HepG2 (cell line): ENCODE measurements around the gene SAXO1. TPM values are rescaled to one million over a fixed set of nuclear protein-coding genes. Genes with fewer than 3 reads are reported as not detected.

ENCODE experiments used
- ATAC-seq: fragments of 200-7000 bp; cut with Tn5 transposase; 3 replicates; pipeline ENCODE4 v1.9.1; 2020; ENCODE audit warnings: mild to moderate bottlenecking, moderate library complexity
- BruUV-seq: library from RNA; stranded (reverse); fragments of 400-500 nt; replicated peaks from 2 replicates; lab custom pipeline; 2021; lab: Mats Ljungman, UMichigan
- CTCF ChIA-PET: fragments of 300-600 bp; formaldehyde crosslinking; extraction: SDS; loops from one replicate; lab custom pipeline; 2021; ENCODE audit warnings: low total read pairs, inconsistent platforms, low intra/inter-chr PET ratio; lab: Yijun Ruan, JAX
- POLR2A ChIA-PET: fragments of 350-600 bp; sonication (Branson Sonifier 250); formaldehyde crosslinking; loops from one replicate; lab custom pipeline; 2020; ENCODE audit warnings: antibody characterized with exemption, inconsistent platforms; lab: Yijun Ruan, JAX
- DNase-seq: peaks from one replicate; pipeline ENCODE4 v3.0.0-alpha.2; 2015; ENCODE audit warnings: low spot score
- FAIRE-seq: peaks from 3 replicates; lab custom pipeline; 2011; peaks lifted over from hg19 to GRCh38; lab: Jason Lieb, UNC
- H2AFZ ChIP-seq: one replicate; pipeline ENCODE4 v1.6.1; 2011; ENCODE audit warnings: low read length, inconsistent platforms
- H3K27ac ChIP-seq: fragments of 300-600 bp; 3 replicates; pipeline ENCODE4 v1.8.0; 2011; ENCODE audit warnings: mixed run types, mild to moderate bottlenecking, mixed read lengths, low read length, inconsistent platforms; ENCODE audit not compliant: insufficient read depth; ENCODE audit errors: extremely low read length
- H3K27me3 ChIP-seq, 2 experiments: fragments of 200-600 bp in 1 of 2; 2 replicates in 1 of 2; 3 replicates in 1 of 2; pipeline versions ENCODE4 v1.6.0 to v1.8.0; 2011; ENCODE audit warnings: low read length in 2 of 2, mild to moderate bottlenecking in 2 of 2, moderate library complexity in 2 of 2, inconsistent platforms in 1 of 2; ENCODE audit not compliant: insufficient read depth in 2 of 2, control insufficient read depth in 1 of 2
- H3K36me3 ChIP-seq, 2 experiments: fragments of 200-600 bp in 1 of 2; replicated peaks in 1 of 2; 2 replicates in 1 of 2; 3 replicates in 1 of 2; pipeline versions ENCODE4 v1.5.1 to v1.8.0; 2011; ENCODE audit warnings: low read length in 2 of 2, inconsistent platforms in 1 of 2; ENCODE audit not compliant: insufficient read depth in 2 of 2, control insufficient read depth in 1 of 2
- H3K4me1 ChIP-seq: 2 replicates; pipeline ENCODE4 v1.5.1; 2012; ENCODE audit warnings: low read length, inconsistent platforms; ENCODE audit not compliant: insufficient read depth
- H3K4me2 ChIP-seq: 2 replicates; pipeline ENCODE4 v1.6.0; 2011; ENCODE audit warnings: low read depth, low read length, inconsistent platforms
- H3K4me3 ChIP-seq, 3 experiments: fragments of 200-600 bp in 1 of 3; sonication (generic), shearing (Covaris generic) in 1 of 3; replicated peaks in 1 of 3; 2 replicates each; pipeline ENCODE4 v1.5.1; 2011 to 2016; ENCODE audit warnings: low read length in 3 of 3, inconsistent platforms in 2 of 3, low read depth in 2 of 3, mild to moderate bottlenecking in 2 of 3, control low read depth in 1 of 3, mixed read lengths in 1 of 3; ENCODE audit not compliant: insufficient read depth in 1 of 3
- H3K79me2 ChIP-seq: one replicate; pipeline ENCODE4 v1.6.1; 2011; ENCODE audit warnings: low read length, inconsistent platforms; ENCODE audit not compliant: insufficient read depth
- H3K9ac ChIP-seq: 2 replicates; pipeline ENCODE4 v1.6.0; 2011; ENCODE audit warnings: mild to moderate bottlenecking, low read depth, low read length, inconsistent platforms; ENCODE audit not compliant: insufficient read depth
- H3K9me3 ChIP-seq: 2 replicates; pipeline ENCODE4 v1.5.1; 2012; ENCODE audit warnings: mild to moderate bottlenecking, low read length
- H4K20me1 ChIP-seq: 2 replicates; pipeline ENCODE4 v1.6.0; 2011; ENCODE audit warnings: inconsistent platforms, mild to moderate bottlenecking, low read length, moderate library complexity; ENCODE audit not compliant: insufficient read depth
- CENPBD1 ChIP-seq: sonication (generic); formaldehyde crosslinking; IDR thresholded peaks from 2 replicates; pipeline ENCODE4 v1.8.0; 2022; ENCODE audit warnings: missing genetic modification reagents, low read depth, mild to moderate bottlenecking, borderline replicate concordance
- GABPA ChIP-seq, 2 experiments: IDR thresholded peaks; 2 replicates each; pipeline ENCODE4 v1.6.1; 2011 to 2016; ENCODE audit warnings: low read depth in 2 of 2, low read length in 1 of 2, missing biosample characterization in 1 of 2, missing genetic modification characterization in 1 of 2
- GABPB1 ChIP-seq: IDR thresholded peaks from 2 replicates; pipeline ENCODE4 v1.6.1; 2016; ENCODE audit warnings: mild to moderate bottlenecking, missing genetic modification reagents, moderate library complexity, missing compliant biosample characterization
- HNF4A ChIP-seq: sonication (generic); formaldehyde crosslinking; IDR thresholded peaks from 2 replicates; pipeline ENCODE4 v1.4.0; 2020; ENCODE audit warnings: missing genetic modification reagents
- HOXA9 ChIP-seq: sonication (generic); formaldehyde crosslinking; IDR thresholded peaks from 2 replicates; pipeline ENCODE4 v1.8.1; 2022; ENCODE audit warnings: missing genetic modification reagents, mild to moderate bottlenecking, moderate library complexity, borderline replicate concordance
- KDM2A ChIP-seq: sonication (generic); formaldehyde crosslinking; IDR thresholded peaks from 2 replicates; pipeline ENCODE4 v1.4.0; 2020; ENCODE audit warnings: low read depth, missing genetic modification reagents, borderline replicate concordance
- MXD4 ChIP-seq: IDR thresholded peaks from 2 replicates; pipeline ENCODE4 v1.6.1; 2016; ENCODE audit warnings: mild to moderate bottlenecking, missing biosample characterization, missing genetic modification reagents
- NR2C2 ChIP-seq: sonication (generic); formaldehyde crosslinking; IDR thresholded peaks from 2 replicates; pipeline ENCODE4 v1.4.0; 2020; ENCODE audit warnings: missing genetic modification reagents, mild to moderate bottlenecking, moderate library complexity, borderline replicate concordance
- RARA ChIP-seq: IDR thresholded peaks from 2 replicates; pipeline ENCODE4 v1.6.1; 2016; ENCODE audit warnings: missing genetic modification reagents, missing compliant biosample characterization
- ZNF543 ChIP-seq: sonication (generic); formaldehyde crosslinking; IDR thresholded peaks from 2 replicates; pipeline ENCODE4 v1.4.0; 2020; ENCODE audit warnings: mild to moderate bottlenecking, missing genetic modification reagents
- ZNF687 ChIP-seq: sonication (generic); formaldehyde crosslinking; IDR thresholded peaks from 2 replicates; pipeline ENCODE4 v1.5.1; 2020; ENCODE audit warnings: mild to moderate bottlenecking, missing genetic modification reagents, moderate library complexity
- ZNF720 ChIP-seq: sonication (generic); formaldehyde crosslinking; IDR thresholded peaks from 2 replicates; pipeline ENCODE4 v1.4.0; 2020; ENCODE audit warnings: missing genetic modification reagents
- WGBS: methylation state at CpG from one replicate; pipeline ENCODE4 v1.1.6; 2017; ENCODE audit warnings: low lambda C conversion rate; 5-methylcytosine and 5-hydroxymethylcytosine counted together
- in situ Hi-C: cut with HindIII; loops from 2 replicates; pipeline ENCODE4 v1.10.0; 2017; ENCODE audit warnings: low pct_unique_long_range_greater_than_20kb; ENCODE audit not compliant: extremely low pct_ligation_motif_present
- intact Hi-C: fragments of 100-400 bp; cut with micrococcal nuclease; formaldehyde crosslinking; loops from one replicate; pipeline ENCODE4 v1.10.0; 2022; ENCODE audit not compliant: unreplicated experiment
- polyA plus RNA-seq, 8 experiments: library from polyadenylated mRNA; depleted of rRNA in 3 of 8; stranded (reverse) in 7 of 8; unstranded in 1 of 8; fragments of >200 nt; fragmentation: Illumina TruSeq in 4 of 8; extraction: Trizol in 4 of 8; gene quantifications; 2 replicates each; pipeline versions ENCODE4 v1.2.1 to v1.2.3, GENCODE V29; 2011 to 2016; ENCODE audit warnings: low read depth in 4 of 8, missing spikeins in 1 of 8, mixed read lengths in 1 of 8; ENCODE audit not compliant: insufficient read depth in 1 of 8
- total RNA-seq, 5 experiments: library from RNA; depleted of rRNA; stranded (reverse); fragments of >200 nt; fragmentation: Illumina TruSeq; extraction: Trizol; gene quantifications; 2 replicates each; pipeline ENCODE4 v1.2.3, GENCODE V29; 2016; ENCODE audit warnings: low read depth in 1 of 5

Gene SAXO1
- total and polyA plus RNA-seq, 2 of the 13 experiments (the other 11 are each of a cell fraction or from before 2014, with no cell fraction given) = not detected

DNA sequence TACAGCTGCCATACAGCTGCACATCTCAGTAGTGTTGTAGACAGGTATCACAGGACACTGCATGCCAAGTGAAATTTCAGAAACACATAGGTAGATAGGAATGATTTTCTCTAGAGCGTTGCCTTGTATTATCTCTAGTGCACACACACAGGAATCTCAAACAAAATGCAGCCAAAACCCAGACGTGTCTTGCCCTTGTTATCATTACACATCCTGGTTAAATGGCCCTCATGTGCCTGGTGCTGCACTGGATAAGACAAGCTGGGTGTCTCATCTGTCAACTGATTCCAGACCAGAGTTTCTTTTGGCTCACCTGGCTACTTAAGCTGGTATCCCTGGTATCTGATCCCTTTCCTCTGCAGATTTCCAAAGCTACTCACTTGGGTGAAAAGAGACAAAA lies 59.7 kb downstream of the SAXO1 start (continued):
- no peak for TF ChIP-seq CENPBD1 (CRISPR knock-in tag)
- TF ChIP-seq MXD4 (CRISPR knock-in tag) = no peak
- no peak for TF ChIP-seq HOXA9
- TF ChIP-seq ZNF720 (CRISPR knock-in tag) = no peak
- TF ChIP-seq ZNF543 (CRISPR knock-in tag) = no peak
- no peak for TF ChIP-seq RARA

DNA sequence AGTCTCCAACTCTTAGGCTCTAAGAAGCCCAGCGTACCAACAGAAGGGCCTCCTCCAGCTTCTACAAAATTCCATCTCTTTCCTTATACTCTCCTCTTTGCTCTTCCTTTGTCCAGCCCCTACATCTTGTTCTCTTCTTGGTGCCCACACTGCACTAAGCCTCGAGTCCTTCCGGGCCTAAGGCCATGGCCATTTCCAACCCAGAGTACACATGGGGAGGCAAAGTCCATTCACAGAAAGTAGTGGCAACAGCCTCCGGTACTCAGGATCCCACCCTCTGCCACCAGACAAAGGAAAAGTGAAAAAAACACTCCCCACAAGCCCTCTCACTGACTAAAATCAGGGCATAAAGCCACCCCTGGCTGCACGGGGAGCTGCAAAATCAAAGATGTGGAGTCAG lies 60.3 kb downstream of the SAXO1 start:
- CTCF ChIA-PET = no interaction called here
- in situ Hi-C loops = no loop called here
- peak; percentile 68 for ATAC-seq
- POLR2A ChIA-PET = no interaction called here
- Histone ChIP-seq H2AFZ (no peak overlapping the region), H3K9me3 (no peaks in the 10 kb centered on the region), H4K20me1 (no peaks in the 10 kb centered on the region), H3K4me3 (no peak overlapping the region), H3K27me3 (no peaks in the 10 kb centered on the region; a peak in 1 of 5 replicates), H3K79me2 (no peaks in the 10 kb centered on the region), H3K4me1 (peaks cover 8% of the 10 kb centered on the region), H3K9ac (no peak overlapping the region), H3K27ac (no peak overlapping the region), H3K4me2 (no peak overlapping the region), H3K36me3 (no peaks in the 10 kb centered on the region)
- TF ChIP-seq KDM2A (CRISPR knock-in tag) = no peak
- peak; percentile 69 for TF ChIP-seq NR2C2 (CRISPR knock-in tag)
- TF ChIP-seq GABPB1 (CRISPR knock-in tag) = peak; percentile 41; the same call in 1 of the 2 replicates
- no peak for TF ChIP-seq ZNF687 (CRISPR knock-in tag)
- TF ChIP-seq HNF4A = peak; percentile 66; the same call in 1 of the 2 replicates
- TF ChIP-seq GABPA (IDR thresholded peaks at IDR 0.05; ENCODE audit: low read depth, low read length) = no peak
- TF ChIP-seq GABPA (CRISPR knock-in tag; IDR thresholded peaks at IDR 0.05; ENCODE audit: low read depth) = peak; percentile 70
- 0% methylated on average over 5 of the region's 5 CpGs for WGBS
- no peak for FAIRE-seq
- BruUV-seq = no TSS peak
- no peak for DNase-seq
- intact Hi-C loops = no loop called here
